HG03457 (cell line): ENCODE data around the gene RASGRF1.
"Not testable (repeated sequence)": the region's sequence is repeated elsewhere in the genome, so short reads cannot be mapped to it uniquely, and the experiment has no call there.

ENCODE experiments used
- ATAC-seq: cut with Tn5 transposase; IDR thresholded peaks from one replicate; pipeline ENCODE4 v1.9.1; 2021; ENCODE audit warnings: moderate number of reproducible peaks; ENCODE audit not compliant: unreplicated experiment

RASGRF1 gene

DNA sequence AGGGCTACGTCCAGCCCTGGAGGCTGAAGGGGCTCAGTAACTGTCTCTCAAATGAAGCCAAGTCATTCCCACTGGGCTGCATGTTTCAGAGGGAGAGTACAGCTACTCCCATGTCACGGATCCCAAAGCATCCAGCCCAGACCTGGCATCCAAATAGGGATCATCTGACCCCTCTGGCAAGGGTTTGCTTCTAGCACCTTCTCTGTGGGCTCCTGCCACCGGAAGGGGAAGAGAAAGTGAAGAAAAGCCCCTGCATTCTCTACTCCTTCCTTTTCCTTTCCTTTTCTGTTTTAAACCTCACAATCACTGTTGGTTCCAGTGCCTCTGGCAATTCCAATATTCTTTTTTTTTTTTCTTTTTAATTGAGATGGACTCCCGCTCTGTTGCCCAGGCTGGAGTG lies 81.2 kb downstream of the RASGRF1 start:
- ATAC-seq, result no peak

DNA sequence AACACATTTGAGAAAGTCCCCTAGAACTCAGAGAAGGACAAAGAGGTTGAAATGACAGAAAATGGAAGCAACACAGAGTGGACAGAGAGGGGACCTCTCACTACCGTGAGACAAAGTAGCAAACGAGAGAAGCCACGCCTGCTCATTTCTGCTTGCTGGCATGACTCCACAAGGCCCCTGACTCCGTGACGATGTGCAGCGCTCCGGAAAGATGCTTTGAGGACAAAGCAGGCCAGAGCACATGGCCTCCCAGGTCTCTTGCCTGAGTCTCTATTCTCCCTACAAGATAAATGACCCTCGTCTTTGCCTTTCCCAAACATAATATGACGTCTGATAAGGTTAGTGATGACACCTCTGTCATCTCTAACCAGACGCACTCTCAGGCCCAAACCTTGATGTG lies 81.9 kb downstream of the RASGRF1 start:
- ATAC-seq, result no peak

DNA sequence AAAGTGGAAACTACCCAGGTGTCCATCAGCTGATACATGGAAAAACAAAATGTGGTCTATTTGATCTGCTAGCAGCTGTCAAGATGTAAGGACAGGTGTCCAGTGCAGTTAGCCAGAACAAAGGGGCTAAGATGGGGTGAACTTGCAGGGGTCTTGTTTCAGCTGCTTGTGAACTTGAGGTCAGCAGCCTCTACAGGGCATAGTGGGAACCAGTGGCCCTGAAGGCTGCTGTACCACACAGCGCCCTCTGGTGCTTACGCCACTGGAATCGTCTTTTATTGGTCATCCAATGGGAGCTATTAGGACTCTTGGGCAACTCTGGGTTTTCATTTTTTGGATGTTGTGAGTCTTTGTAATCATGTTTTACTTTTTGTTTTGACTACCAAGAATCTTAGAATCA lies 83.5 kb downstream of the RASGRF1 start:
- no peak for ATAC-seq

DNA sequence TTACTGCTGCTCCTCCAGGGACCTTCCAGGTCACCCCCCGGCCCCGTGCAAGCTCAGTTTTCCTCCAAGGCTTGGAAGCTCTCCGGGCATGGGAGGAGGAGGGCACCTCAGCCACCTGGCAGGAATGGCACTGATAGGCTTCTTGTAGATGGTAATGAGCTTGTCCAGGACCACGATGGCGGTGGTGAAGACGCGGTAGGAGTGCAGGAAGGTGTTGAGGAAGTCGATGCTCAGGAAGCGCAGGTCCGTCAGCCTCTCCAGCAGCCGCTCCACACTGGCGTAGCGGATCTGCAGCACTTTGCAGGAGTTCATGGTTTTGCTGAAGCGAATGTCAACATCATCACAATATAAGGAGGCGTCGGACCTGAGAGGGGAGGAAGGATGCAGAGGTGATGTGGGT lies 84.5 kb downstream of the RASGRF1 start:
- no peak for ATAC-seq

DNA sequence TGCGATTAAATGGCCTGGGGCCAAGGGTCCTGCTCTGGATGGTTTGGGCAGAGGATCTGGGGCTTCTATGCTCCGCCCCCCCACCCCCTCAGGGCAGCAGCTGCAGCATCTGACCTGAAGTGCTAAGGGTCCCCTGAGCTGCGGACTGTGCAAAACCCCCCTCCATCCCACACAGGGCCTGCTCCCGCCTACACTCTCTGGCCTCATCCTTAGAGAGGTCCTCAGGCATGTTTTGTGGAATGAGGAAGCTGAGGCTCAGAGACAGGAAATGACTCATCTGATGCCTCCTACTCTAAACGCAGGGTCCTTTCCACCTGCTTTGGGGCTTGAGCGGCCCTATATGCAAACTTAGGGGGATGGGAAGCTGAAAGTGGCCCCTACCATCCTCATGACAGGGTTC lies 86.2 kb downstream of the RASGRF1 start:
- ATAC-seq, result peak; percentile 81

DNA sequence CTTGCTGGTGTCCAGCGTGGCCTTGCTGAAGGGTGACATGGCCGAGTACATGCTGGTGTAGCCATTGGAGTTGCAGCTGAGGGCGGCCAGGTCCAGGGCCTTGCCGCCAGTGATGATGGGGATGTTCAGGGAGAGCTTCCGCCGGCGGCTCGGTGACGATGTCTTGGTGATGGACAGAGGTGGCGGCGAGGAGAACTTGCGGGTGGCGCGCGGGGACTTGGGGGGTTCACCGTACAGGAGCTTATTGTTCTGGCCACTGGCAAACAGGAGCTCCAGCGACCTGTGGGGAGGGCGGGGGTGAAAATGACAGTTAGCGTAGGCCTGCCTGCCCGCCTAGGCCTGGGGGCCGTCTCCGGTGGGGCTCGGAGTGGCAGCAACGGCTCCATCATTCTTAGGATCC lies 86.7 kb downstream of the RASGRF1 start:
- no peak for ATAC-seq

DNA sequence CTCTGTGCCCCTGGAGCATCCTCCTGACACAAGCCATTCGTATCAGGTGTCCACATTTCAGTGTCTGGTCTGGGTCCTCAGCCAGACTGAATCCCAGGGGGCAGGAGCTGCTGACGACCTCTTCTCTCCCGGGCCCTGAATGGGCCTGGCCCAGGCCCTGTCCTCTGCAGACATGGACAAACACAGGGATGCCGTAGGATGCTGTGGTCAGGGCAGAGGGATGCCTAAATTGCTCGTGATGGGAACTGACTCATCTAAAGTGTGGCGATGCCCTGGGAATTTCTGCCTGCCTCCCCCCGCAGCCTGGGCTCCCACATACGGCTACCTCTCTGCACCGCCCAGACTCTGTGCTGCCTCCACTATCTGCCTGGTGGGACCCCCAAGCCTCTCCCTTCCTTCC lies 87.3 kb downstream of the RASGRF1 start:
- ATAC-seq, result no peak

DNA sequence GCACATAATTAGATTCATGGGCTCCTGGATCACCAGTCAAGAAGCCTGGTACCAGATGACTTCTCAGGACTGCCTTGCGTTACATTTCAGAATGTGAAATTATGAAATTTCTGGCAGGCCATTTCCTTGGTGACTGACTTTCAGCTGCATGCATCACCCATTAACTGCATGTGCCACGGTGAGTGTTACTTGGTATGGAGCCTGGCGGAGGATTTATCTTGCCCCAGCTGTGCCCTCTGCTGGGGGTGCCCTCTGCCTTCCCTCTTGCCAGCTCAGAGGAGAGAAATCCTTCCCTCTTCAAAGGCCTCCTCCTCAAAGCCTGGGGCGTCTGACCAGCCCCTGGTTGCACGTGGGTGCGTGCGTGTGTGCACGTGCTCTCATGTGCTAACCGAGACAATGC lies 88.0 kb downstream of the RASGRF1 start:
- ATAC-seq, result no peak

DNA sequence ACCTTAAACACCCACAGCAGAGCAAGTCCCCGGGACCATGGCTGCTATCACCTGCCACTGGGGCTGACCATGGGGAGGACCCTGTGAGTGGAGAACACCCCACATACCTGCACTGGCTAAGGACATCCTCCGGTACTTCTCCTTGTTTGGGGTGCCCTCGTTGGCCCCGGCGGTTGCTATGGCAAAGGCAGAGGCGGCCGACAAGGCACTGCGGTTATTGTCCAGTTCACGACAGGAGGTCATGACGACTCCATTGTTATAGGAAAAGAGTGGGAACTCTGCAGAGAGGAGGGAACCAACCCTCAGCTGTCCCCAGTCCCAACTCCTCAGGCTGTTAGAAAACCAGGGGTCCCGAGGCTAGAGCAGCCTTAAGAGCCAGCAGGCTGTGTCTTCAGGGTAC lies 90.9 kb downstream of the RASGRF1 start:
- ATAC-seq, result no peak

DNA sequence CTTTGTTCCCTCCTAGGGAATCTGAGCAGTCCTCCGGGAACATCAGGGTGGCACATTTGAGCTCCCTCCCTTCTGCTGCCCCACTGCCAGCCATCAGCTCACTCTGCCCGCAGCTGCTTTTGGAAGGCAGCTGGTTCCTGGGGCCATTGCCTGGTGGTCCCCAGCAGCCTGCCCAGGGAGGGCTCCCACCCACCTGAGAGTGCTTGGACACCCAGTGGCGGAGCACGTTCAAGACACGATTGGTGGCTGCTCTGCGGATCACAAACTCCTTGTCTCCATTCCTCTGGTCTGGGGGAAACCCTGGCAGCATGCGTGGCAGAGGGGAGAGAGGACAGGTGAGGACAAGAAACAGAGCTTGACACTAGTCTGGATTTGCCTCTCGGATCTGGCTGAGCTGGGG lies 92.1 kb downstream of the RASGRF1 start:
- no peak for ATAC-seq

DNA sequence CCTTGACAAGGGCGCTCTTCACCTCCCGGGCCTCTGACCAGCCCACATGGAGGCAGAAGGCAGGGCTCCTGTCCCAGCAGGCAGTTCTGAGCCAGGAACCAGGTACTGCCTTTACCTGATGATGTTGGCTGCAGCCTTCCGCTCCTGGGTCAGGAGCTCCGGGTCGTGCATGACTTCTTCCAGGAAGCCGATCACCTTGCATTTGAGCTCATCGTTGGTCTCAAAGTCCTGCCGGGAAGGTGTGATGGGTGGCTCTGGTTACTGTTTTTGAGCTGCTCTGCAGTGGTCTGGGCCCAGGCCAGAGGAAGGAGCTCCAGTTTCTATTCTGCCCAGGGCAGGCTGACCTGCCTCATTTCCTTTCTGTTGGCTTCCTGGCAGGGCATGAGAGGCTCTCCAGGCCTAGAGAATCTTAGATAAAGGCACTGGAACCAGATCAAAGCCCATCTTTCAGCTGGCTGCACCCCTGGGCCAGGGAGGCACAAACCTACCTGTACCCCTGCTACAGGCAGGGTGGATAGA lies 92.5 kb downstream of the RASGRF1 start:
- ATAC-seq, result no peak

DNA sequence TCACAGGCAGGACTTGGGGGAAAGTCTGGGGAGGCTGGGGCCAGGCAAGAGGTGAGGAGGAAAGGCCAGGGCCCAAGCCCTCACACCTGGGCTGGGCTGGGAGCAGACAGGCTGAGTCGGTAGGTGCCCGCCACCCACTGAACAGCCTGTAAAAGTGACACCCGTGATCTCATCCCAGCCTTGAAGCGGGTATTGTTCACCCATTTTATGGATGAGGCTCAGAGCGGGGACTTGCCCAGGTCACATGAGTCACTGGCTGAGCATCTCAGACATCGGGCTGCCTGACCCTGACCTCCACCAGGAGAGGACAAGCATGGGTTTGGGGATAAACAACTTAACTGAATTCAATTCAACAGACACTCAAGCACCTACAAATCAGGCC lies 93.7 kb downstream of the RASGRF1 start:
- ATAC-seq, result no peak

DNA sequence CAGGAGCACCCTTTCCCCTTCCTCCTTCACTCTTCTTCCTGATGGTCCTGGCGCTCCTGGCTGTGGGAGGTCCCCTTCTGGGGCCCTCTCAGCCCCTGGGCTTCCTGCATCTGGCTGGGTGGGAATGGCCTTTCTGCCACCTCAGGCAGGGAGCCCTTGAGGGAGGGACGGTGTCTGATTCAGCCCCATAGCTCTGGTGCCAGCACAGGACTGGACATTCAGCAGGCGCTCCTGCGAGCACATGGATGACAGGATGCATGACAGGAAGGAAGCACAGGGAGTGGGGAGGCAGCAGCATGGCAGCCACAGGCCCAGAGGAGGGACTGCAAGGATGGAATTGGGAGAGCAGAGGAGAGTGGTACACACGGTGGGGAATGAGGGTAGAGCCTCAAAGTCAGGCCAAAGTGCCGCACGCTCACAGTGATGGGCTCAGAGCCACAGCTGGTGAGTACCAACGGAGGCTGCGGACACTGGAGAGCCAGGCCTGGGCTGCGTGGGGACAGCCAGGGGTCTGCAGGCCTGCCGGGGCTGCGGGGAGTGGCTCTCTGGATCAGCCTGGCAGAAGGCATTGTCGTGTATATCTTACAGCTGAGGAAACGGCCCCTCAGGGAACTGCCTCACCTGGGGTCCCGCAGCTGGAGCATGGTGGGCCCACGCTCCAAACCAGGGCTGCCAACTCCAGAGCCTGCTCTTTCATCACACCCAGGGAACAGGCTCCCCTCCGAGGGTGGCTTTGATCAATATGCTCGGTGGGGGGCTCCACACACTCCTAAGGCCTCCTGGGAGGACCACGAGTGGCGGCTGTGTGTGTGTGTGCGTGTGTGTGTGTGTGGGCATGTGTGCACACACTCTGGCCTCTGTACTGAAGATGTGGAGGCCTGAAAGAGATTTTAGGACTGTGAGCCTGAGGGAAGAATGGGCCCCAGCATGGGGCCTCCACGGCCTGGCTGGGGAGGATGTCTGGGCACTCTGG lies 94.4 kb downstream of the RASGRF1 start:
- no peak for ATAC-seq

DNA sequence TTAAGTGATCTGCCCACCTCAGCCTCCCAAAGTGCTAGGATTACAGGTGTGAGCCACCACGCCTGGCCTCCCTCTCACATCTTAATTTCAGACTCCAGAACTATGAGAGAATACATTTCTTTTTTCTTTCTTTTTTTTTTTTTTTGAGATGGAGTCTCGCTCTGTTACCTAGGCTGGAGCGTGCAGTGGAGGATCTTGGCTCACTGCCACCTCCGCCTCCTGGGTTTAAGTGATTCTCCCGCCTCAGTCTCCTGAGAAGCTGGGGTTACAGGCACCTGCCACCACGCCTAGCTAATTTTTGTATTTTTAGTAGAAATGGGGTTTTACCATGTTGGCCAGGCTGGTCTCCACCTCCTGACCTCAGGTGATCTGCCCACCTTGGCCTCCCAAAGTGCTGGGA lies 95.4 kb downstream of the RASGRF1 start:
- ATAC-seq, result not testable (repeated sequence)

DNA sequence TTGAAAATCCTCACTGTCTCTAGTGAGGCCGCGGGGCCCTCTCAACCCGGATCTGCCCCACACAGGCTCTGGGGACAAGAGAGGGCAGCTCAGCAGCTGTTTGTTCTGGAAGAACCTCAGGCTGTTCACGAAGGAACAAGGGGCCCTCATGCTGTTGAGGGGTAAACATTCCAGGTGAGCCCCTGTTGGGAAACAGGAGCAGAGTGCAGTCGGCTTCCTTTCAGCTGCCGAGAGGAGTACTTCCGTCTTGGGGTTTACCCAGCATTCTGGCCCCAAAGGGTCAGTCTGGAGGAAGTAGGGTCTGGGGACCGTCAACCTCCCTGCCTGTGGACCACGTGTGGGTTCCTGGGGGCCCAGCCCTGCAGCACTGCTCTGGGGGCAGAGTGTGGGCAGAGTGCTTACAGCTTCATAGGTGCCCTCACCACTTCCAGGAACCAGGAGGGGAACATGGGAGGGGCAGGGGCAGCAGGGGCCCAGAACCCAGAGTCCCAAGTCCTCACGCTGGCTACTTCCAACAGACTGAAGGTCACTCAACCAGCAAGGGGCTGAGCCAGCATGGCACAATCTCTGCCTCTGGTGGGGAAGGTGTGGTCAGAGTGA lies 96.5 kb downstream of the RASGRF1 start:
- no peak for ATAC-seq

DNA sequence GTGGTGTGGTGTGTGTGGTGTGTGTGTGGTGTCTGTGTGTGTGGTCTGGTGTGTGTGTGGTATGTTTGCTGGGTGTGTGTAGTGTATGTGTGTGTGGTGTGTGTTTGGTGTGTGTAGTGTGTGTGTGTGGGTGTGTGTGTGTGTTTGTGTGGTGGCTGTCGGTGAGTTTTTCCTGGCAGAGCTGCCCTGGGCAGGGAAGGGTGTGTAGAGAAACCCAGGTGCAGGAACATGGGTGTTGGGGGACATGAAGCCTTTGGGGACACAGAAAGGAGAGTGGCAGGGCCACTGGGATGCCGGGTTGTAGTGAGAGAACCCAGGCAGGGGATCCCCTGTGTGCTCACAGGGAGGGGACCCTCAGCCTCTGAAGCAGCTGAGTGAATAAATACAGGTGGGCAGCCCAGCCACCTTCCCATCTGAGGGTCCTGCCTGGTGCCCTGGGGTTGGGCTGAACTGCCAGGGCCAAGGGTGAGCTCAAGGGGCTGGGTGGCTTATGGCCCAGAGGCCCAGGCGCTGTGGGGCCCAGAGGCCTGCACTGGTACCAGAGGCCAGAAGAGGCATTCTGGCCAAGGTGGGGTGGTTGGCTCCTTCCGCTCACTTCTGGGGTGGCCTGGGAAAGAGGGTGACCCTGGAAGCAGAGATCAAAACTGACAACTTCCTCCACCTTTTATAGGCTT lies 97.2 kb downstream of the RASGRF1 start:
- ATAC-seq, result no peak

DNA sequence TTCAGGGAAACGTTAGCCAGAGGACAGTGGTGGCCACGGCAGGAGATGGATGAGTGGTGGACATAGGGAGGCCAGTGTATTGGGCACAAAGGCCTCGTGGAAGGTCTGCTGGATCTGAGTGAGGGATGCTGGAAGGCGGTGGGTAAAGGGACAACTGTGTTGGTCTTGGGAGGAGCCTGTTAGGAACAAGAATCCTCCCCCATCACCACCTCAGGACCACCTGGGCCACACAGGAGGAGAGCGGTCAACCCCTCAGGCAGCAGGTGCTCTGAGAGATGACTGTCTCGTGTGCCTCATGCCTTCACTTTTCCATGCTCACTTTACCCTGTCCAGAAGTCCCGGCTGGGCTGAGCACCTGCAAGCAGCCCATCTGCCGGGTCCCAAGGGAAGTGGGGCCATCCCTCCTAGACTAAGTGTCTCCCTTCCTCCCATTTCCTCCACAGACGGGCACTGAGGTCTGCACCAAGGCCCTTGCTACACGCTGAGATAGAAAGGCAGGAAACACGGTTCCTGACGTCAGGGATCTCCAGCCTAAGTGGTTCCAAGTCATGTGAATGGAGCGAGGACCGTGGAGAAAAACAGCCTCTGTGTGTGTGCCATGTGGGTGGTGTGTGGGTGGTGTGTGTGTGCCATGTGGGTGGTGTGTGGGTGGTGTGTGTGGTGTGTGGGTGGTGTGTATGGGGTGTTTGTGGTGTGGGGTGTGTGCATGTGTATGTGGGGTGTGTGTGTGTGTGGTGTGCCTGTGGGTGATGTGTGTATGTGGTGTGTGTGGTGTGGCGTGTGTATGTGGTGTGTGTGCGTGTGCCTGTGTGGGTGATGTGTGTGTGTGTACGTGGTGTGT lies 97.9 kb downstream of the RASGRF1 start:
- no peak for ATAC-seq

DNA sequence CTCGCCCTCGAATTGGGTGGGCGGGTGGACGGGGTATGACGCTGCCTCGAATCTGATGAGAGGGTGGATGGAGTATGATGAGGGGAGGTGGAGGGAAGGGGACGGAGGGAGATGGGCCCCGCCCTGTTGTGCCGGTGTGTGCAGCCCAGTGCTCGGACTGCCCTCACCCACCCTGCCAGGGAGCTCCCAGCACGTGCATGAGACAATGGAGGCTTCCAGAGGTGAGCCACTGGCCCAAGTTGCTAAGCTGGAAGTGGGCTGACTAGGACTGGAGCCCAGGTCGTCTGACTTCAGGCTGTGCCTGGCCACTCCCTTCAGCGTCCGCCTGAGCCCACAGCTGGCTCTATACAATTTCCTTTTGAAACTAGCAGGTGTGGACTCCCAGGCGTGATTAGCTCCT lies 98.7 kb downstream of the RASGRF1 start:
- ATAC-seq, result no peak

DNA sequence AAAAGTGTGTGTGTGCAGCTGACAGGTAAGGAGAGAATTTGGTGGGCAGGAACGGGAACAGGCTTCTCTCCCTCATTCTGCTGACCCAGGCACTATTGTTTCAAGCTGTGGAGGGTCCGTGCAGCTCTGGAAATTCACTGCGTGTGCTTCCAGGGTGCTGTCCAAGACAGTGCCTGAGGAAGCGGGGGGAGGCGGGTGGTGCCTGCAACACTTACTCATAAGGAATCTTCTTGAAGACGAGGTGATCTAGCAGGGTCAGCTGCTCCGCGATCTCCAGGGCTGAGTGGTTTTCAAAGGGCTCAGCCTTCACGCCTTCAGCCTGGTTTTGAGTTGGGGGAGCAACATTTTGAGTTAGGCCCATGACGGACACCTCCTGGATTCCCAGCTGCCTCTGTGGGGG lies 99.1 kb downstream of the RASGRF1 start:
- ATAC-seq, result no peak

DNA sequence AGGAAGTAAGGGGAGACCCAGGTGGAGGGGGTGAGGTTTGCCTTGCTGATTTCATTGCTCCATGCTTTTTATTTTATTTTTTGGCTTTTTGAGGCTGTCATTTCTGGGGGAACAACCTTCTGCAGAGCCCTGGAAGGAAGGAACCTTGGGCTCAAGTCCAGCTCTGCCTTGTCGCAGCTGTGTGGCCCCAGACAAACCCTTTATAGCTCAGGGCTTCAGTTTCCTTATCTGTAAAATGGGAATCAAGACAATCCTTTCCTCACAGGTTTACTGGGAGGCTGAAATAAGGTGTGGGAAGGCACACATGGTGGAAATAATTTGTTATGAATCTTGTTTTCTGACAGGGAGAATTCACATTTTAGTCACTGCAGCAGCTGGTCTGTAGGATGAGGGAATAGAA lies 100.3 kb downstream of the RASGRF1 start:
- ATAC-seq, result no peak

DNA sequence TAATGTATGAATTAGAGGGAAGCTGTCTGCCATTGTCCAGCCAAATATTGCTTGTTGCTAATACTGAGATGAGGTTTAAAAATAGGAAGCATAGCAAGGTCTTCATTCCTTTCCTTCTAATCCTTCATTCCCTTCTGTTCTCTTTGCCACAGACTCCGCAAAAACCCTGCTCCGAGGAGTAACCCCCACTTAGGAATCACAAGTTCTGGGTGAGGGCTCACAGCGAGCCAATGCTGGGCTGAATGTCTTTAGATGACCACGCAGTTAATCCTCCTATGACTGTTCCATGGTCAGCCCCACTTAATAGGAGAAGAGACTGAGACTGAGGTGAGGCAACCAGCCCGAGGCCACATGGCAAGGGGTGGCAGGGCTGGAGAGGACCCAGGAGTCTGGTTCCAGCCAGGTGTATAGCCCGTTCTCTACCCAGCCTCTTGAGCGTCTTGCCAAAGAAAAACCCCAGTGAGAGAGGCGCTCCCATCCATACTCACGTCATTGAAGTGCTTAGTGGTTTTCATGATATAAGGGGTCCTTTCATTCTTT lies 100.8 kb downstream of the RASGRF1 start:
- ATAC-seq, result no peak
